Osteoblast (primary cell): ENCODE data around the gene FASN. TPM values are rescaled to one million over a fixed set of nuclear protein-coding genes. Genes with fewer than 3 reads are reported as not detected.
A peak's percentile ranks its signal among the peaks of the same experiment; 100 is the strongest.

ENCODE experiments used
- DNase-seq: peaks from one replicate; pipeline ENCODE4 v3.0.0; 2011; ENCODE audit warnings: low spot score, mixed read lengths; ENCODE audit not compliant: insufficient read length; ENCODE audit errors: missing footprints
- H2AFZ ChIP-seq: 2 replicates; pipeline ENCODE4 v1.6.0; 2011; ENCODE audit warnings: mild to moderate bottlenecking, low read length
- H3K27ac ChIP-seq: 2 replicates; pipeline ENCODE4 v1.5.1; 2011; ENCODE audit warnings: mild to moderate bottlenecking, low read depth, low read length, moderate library complexity
- H3K27me3 ChIP-seq: 2 replicates; pipeline ENCODE4 v1.6.0; 2012; ENCODE audit warnings: mild to moderate bottlenecking, control low read depth, inconsistent platforms, low read length, moderate library complexity; ENCODE audit not compliant: insufficient read depth
- H3K36me3 ChIP-seq: 2 replicates; pipeline ENCODE4 v1.5.1; 2011; ENCODE audit warnings: mild to moderate bottlenecking, low read length, control low read depth, moderate library complexity; ENCODE audit not compliant: insufficient read depth
- H3K4me1 ChIP-seq: 2 replicates; pipeline ENCODE4 v1.5.1; 2011; ENCODE audit warnings: mild to moderate bottlenecking, low read length, control low read depth, moderate library complexity; ENCODE audit not compliant: insufficient read depth
- H3K4me2 ChIP-seq: 2 replicates; pipeline ENCODE4 v1.6.0; 2011; ENCODE audit warnings: mild to moderate bottlenecking, low read length; ENCODE audit not compliant: insufficient read depth
- H3K4me3 ChIP-seq: fragments of 200-600 bp; sonication (generic); 3 replicates; pipeline ENCODE4 v1.5.1; 2012; ENCODE audit warnings: mild to moderate bottlenecking, low read length, inconsistent platforms; ENCODE audit not compliant: insufficient read depth
- H3K79me2 ChIP-seq: 2 replicates; pipeline ENCODE4 v1.6.0; 2012; ENCODE audit warnings: mild to moderate bottlenecking, low read length, control low read depth, inconsistent platforms; ENCODE audit not compliant: insufficient read depth
- H3K9me3 ChIP-seq: 2 replicates; pipeline ENCODE4 v1.5.1; 2011; ENCODE audit warnings: low read depth, low read length, control low read depth
- H4K20me1 ChIP-seq: 2 replicates; pipeline ENCODE4 v1.6.0; 2012; ENCODE audit warnings: mild to moderate bottlenecking, low read length, control low read depth; ENCODE audit not compliant: insufficient read depth
- total RNA-seq: library from RNA; depleted of rRNA; stranded (reverse); fragments of >200 nt; gene quantifications from 2 replicates; pipeline ENCODE4 v1.2.3, GENCODE V29; 2012
- TF ChIP-seq, protein P1 (sequence below): IDR thresholded peaks from 2 replicates; pipeline ENCODE4 v1.5.1; 2011; ENCODE audit warnings: mild to moderate bottlenecking, low read depth, low read length, moderate library complexity; ENCODE audit errors: extremely low read depth

Gene FASN
- total RNA-seq, 1 donor: 142 TPM

DNA sequence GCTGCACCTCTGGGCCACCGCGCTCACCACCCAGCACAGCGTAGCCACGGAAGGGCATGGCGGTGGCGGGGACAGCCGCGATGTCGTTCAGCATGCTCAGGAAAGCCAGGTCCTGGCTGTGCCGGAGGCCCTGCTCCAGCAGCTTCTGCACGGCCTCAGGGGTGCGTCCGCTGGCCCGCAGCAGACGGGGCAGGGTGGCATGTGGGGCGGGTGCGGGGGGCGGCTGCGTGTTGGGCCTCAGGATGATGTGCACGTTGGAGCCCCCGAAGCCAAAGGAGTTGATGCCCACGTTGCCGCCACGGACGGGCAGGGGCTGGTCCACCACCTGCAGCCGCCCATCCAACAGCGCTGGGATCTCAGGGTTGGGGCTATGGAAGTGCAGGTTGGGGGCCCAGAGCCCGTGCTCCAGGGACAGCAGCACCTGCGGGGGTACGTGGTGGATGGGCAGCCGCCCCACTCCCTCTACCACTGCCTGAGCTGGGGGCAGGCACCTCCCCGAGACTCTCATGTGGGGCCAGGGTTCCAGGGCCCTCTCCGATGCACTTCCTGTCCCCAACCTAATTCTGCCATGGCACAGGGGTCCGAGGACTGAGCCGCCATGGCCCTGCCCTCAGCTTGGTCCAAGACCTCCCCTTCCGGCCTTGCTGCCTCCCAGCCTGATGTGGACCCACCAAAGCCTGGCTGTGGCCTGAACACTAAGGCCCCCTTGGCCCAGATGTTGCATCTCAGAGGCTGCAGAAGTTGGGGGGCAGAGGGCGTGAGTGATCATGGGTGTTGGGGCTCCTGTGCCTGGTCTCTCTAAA, 6.6 kb downstream of the FASN start:
- peaks cover 61% of the 10 kb centered on the region for H3K36me3 ChIP-seq
- DNase-seq: peak; percentile 79
- H3K79me2 ChIP-seq: peaks cover 26% of the 10 kb centered on the region
- no peaks in the 10 kb centered on the region for H3K27me3 ChIP-seq
- H3K4me2 ChIP-seq: no peak overlapping the region
- TF ChIP-seq, protein P1, sequence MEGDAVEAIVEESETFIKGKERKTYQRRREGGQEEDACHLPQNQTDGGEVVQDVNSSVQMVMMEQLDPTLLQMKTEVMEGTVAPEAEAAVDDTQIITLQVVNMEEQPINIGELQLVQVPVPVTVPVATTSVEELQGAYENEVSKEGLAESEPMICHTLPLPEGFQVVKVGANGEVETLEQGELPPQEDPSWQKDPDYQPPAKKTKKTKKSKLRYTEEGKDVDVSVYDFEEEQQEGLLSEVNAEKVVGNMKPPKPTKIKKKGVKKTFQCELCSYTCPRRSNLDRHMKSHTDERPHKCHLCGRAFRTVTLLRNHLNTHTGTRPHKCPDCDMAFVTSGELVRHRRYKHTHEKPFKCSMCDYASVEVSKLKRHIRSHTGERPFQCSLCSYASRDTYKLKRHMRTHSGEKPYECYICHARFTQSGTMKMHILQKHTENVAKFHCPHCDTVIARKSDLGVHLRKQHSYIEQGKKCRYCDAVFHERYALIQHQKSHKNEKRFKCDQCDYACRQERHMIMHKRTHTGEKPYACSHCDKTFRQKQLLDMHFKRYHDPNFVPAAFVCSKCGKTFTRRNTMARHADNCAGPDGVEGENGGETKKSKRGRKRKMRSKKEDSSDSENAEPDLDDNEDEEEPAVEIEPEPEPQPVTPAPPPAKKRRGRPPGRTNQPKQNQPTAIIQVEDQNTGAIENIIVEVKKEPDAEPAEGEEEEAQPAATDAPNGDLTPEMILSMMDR: no peak
- peaks cover 19% of the 10 kb centered on the region for H4K20me1 ChIP-seq
- no peak overlapping the region for H3K27ac ChIP-seq
- peaks cover 4% of the 10 kb centered on the region for H3K4me1 ChIP-seq
- H3K9me3 ChIP-seq: no peaks in the 10 kb centered on the region
- no peak overlapping the region for H3K4me3 ChIP-seq
- no peak overlapping the region for H2AFZ ChIP-seq

DNA sequence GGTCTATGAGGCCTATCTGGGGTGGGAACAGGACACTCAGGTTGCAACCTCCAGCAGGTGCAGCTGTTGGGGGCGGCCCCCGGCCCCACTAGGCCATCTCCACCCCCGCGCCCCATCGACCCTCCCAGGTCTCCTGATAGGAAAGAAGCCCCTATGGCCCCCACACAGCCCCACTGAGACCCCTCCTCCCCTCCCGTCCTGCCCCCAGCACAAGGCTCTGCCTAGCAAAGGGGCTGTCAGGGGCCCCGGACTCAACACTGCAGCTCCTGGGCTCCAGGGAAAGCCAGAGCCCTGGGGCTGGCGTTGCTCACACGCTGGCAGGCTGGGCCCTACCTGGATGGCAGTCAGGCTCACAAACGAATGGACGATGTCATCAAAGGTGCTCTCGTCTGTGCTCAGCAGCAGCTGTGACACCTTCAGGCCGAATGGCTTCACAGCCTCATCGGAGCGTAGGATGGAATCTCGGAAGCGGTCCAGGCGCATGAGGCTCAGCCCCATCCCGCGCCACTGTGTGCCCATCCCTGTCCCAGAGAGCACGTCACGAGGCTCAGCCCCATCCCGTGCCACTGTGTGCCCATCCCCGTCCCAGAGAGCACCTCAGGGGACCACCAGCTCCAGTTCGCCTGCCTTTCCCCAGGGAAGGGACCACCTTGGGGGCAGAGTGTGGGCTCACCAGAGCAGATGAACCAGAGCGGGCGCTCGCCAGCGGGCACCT, 7.3 kb downstream of the FASN start:
- H3K36me3 ChIP-seq: peaks cover 59% of the 10 kb centered on the region
- peaks cover 18% of the 10 kb centered on the region for H3K79me2 ChIP-seq
- DNase-seq: no peak

DNA sequence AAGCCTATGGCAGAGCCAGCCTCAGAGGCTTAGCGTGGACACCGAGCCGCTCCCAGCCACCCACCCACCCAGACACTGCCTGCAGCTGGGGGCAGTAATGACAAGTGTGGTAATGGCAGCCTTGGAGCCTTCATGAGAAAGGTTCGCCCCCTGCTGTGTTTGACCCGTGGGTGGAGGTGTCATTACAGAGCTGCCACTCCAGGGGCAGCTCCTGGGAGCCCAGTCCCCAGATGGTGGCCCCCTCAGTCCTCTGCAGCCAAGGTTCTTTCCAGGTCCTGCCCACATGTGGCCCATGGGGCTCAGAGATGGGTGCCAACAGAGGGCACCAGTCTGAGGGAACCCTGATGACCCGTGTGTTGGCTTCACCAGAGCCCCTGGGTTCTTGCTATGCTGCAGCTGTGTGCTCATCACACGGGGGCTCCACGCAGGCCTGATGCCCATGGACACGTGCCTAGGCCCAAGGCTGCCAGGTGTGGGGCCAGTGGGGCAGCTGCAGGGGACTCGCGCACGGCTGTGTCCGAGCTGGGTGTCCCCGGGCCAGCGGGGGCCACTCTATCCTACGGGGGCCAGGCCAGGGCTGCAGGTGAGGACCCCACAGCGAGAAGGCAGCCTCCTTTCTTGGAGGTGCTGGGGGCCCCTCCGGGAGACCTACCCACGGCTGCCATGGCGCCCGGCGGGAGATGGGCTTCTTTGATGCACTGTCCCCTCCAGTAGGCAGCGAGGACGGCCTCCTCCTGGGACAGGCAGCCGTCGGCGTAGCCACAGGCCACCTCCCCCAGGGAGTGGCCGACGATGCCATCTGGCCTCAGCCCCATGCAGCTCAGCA, 8.1 kb downstream of the FASN start:
- peak; percentile 84 for DNase-seq
- Histone ChIP-seq H3K27ac (no peak overlapping the region), H3K36me3 (peaks cover 55% of the 10 kb centered on the region), H3K27me3 (no peaks in the 10 kb centered on the region), H3K4me1 (no peaks in the 10 kb centered on the region), H3K9me3 (no peaks in the 10 kb centered on the region), H3K4me2 (no peak overlapping the region), H3K4me3 (no peak overlapping the region), H2AFZ (no peak overlapping the region), H4K20me1 (peaks cover 5% of the 10 kb centered on the region), H3K79me2 (peaks cover 11% of the 10 kb centered on the region)
- TF ChIP-seq, protein P1: no peak

More for the DNA sequence above, 7.3 kb downstream of the FASN start:
- Histone ChIP-seq H3K27me3 (no peaks in the 10 kb centered on the region), H3K4me1 (no peaks in the 10 kb centered on the region), H3K9me3 (no peaks in the 10 kb centered on the region), H3K27ac (no peak overlapping the region), H2AFZ (no peak overlapping the region), H3K4me3 (no peak overlapping the region), H4K20me1 (peaks cover 11% of the 10 kb centered on the region), H3K4me2 (no peak overlapping the region)
- TF ChIP-seq, protein P1: no peak
